OCI-LY7 (cell line): ENCODE data around the gene PAK3. TPM values are rescaled to one million over a fixed set of nuclear protein-coding genes. Genes with fewer than 3 reads are reported as not detected.

Source experiments
- BruUV-seq: library from RNA; stranded (reverse); fragments of 400-500 nt; replicated peaks from 2 replicates; lab custom pipeline; 2021; lab: Mats Ljungman, UMichigan
- CTCF ChIA-PET: fragments of 300-600 bp; sonication (Branson Sonifier 250); formaldehyde crosslinking; loops from one replicate; lab custom pipeline; 2022; ENCODE audit warnings: antibody characterized with exemption; ENCODE audit not compliant: unreplicated experiment; lab: Charles Lee
- POLR2A ChIA-PET: fragments of 300-600 bp; sonication (Branson Sonifier 250); formaldehyde crosslinking; loops from one replicate; lab custom pipeline; 2022; ENCODE audit warnings: antibody characterized with exemption; lab: Charles Lee
- DNase-seq: peaks from one replicate; pipeline ENCODE4 v3.0.0-alpha.2; 2015; ENCODE audit warnings: low spot score
- H2AFZ ChIP-seq: fragments of 200-600 bp; sonication (generic), shearing (Covaris generic); 2 replicates; pipeline ENCODE4 v1.6.1; 2014; ENCODE audit warnings: mild to moderate bottlenecking, antibody characterized with exemption, low read length, moderate library complexity
- H3K27ac ChIP-seq: fragments of 200-600 bp; sonication (generic); 2 replicates; pipeline ENCODE4 v1.5.1; 2014; ENCODE audit warnings: mixed run types, low read depth, mild to moderate bottlenecking, moderate library complexity, low read length, inconsistent platforms; ENCODE audit not compliant: poor library complexity, severe bottlenecking
- H3K36me3 ChIP-seq: fragments of 200-600 bp; sonication (generic); 2 replicates; pipeline ENCODE4 v1.6.1; 2014; ENCODE audit warnings: mild to moderate bottlenecking, antibody characterized with exemption, low read length, moderate library complexity, mixed read lengths; ENCODE audit not compliant: insufficient read depth
- H3K4me1 ChIP-seq: fragments of 200-600 bp; sonication (generic); 2 replicates; pipeline ENCODE4 v1.5.1; 2014; ENCODE audit warnings: mild to moderate bottlenecking, low read length; ENCODE audit not compliant: insufficient read depth, poor library complexity, severe bottlenecking
- H3K4me2 ChIP-seq: fragments of 200-600 bp; sonication (generic); 2 replicates; pipeline ENCODE4 v1.6.1; 2014; ENCODE audit warnings: mild to moderate bottlenecking, low read length
- H3K4me3 ChIP-seq: fragments of 200-600 bp; sonication (generic); 2 replicates; pipeline ENCODE4 v1.5.1; 2014; ENCODE audit warnings: mild to moderate bottlenecking, low read depth, low read length; ENCODE audit not compliant: poor library complexity, severe bottlenecking
- H3K79me2 ChIP-seq: fragments of 200-600 bp; sonication (generic); 2 replicates; pipeline ENCODE4 v1.6.1; 2016; ENCODE audit warnings: low read depth, mild to moderate bottlenecking, low read length, moderate library complexity, mixed read lengths; ENCODE audit not compliant: insufficient read depth
- H3K9me2 ChIP-seq: fragments of 200-600 bp; sonication (generic); 2 replicates; pipeline ENCODE4 v1.6.1; 2016; ENCODE audit warnings: mild to moderate bottlenecking, low read length, mixed read lengths; ENCODE audit not compliant: insufficient read depth
- H3K9me3 ChIP-seq: fragments of 200-600 bp; sonication (generic); 2 replicates; pipeline ENCODE4 v1.6.1; 2014; ENCODE audit warnings: mild to moderate bottlenecking, mixed run types, low read length, mixed read lengths
- H4K20me1 ChIP-seq: fragments of 200-600 bp; sonication (generic); 2 replicates; pipeline ENCODE4 v1.6.1; 2014; ENCODE audit warnings: mild to moderate bottlenecking, antibody characterized with exemption, low read length, moderate library complexity, mixed read lengths; ENCODE audit not compliant: insufficient read depth
- CTCF ChIP-seq: fragments of 200-600 bp; sonication (generic); conservative IDR thresholded peaks from 2 replicates; pipeline ENCODE4 v1.5.1; 2014; ENCODE audit warnings: mild to moderate bottlenecking, antibody characterized with exemption, low read length, moderate library complexity, mixed read lengths
- EZH2phosphoT487 ChIP-seq: fragments of 200-600 bp; sonication (generic); IDR thresholded peaks from 2 replicates; pipeline ENCODE4 v1.6.1; 2018; ENCODE audit warnings: low read depth, borderline replicate concordance, mild to moderate bottlenecking, mixed run types, antibody characterized with exemption, low read length, moderate library complexity, mixed read lengths
- intact Hi-C: fragments of 100-400 bp; cut with micrococcal nuclease; formaldehyde crosslinking; loops from one replicate; pipeline ENCODE4 v1.10.0; 2022; ENCODE audit not compliant: unreplicated experiment
- total RNA-seq, 2 experiments: library from RNA; depleted of rRNA in 1 of 2; stranded (reverse); fragments of >200 nt in 1 of 2; shearing (Covaris generic) in 1 of 2; gene quantifications; 2 replicates each; pipeline ENCODE4 v1.2.3, GENCODE V29; 2014 to 2022

Gene PAK3
- total RNA-seq, 2 experiments from 2014 or later: not detected

- H3K9me3 ChIP-seq: no peaks in the 10 kb centered on the region
- H3K27ac ChIP-seq: no peak overlapping the region
- no peaks in the 10 kb centered on the region for H3K4me1 ChIP-seq
- no TSS peak for BruUV-seq
- no peak overlapping the region for H3K4me2 ChIP-seq
- H3K9me2 ChIP-seq: no peaks in the 10 kb centered on the region
- no peak overlapping the region for H2AFZ ChIP-seq
- H3K36me3 ChIP-seq: no peaks in the 10 kb centered on the region
- no peaks in the 10 kb centered on the region for H3K79me2 ChIP-seq
- ChIA-PET CTCF (no interaction called here), POLR2A (interaction anchor here (0.7 kb wide), 1 partner anchor 122 kb away, joined by 3 read pairs; no protein-coding TSS in a partner anchor)
- no peak overlapping the region for H3K4me3 ChIP-seq
- no peak for DNase-seq
- H4K20me1 ChIP-seq: no peaks in the 10 kb centered on the region
- no peak for TF ChIP-seq CTCF
- TF ChIP-seq EZH2phosphoT487: no peak
- intact Hi-C loops: no loop called here
These were observed 5.5 kb upstream of the PAK3 start for GRCh38 chrX:111090458-111090857.

- Histone ChIP-seq H4K20me1 (no peaks in the 10 kb centered on the region), H3K79me2 (no peaks in the 10 kb centered on the region), H3K4me1 (no peaks in the 10 kb centered on the region), H3K36me3 (no peaks in the 10 kb centered on the region), H3K4me2 (no peak overlapping the region), H3K27ac (no peak overlapping the region), H3K4me3 (no peak overlapping the region), H2AFZ (no peak overlapping the region), H3K9me3 (no peaks in the 10 kb centered on the region), H3K9me2 (no peaks in the 10 kb centered on the region)
- POLR2A ChIA-PET: no interaction called here
- intact Hi-C loops: no loop called here
- CTCF ChIA-PET: no interaction called here
- BruUV-seq: no TSS peak
- peak; percentile 23 for DNase-seq
- peak; percentile 67 for TF ChIP-seq CTCF
- TF ChIP-seq EZH2phosphoT487: no peak
These were observed 2.9 kb downstream of the PAK3 start for GRCh38 chrX:111098874-111099273.

- POLR2A ChIA-PET: no interaction called here
These were observed 4.2 kb downstream of the PAK3 start for GRCh38 chrX:111100191-111100590.

More at GRCh38 chrX:111100191-111100590, 4.2 kb downstream of the PAK3 start:
- H3K9me2 ChIP-seq: no peaks in the 10 kb centered on the region
- H3K9me3 ChIP-seq: no peaks in the 10 kb centered on the region
- BruUV-seq: no TSS peak
- H4K20me1 ChIP-seq: no peaks in the 10 kb centered on the region
- intact Hi-C loops: no loop called here
- no peaks in the 10 kb centered on the region for H3K36me3 ChIP-seq
- H2AFZ ChIP-seq: no peak overlapping the region
- TF ChIP-seq EZH2phosphoT487: no peak
- TF ChIP-seq CTCF: peak; percentile 66
- H3K79me2 ChIP-seq: no peaks in the 10 kb centered on the region
- DNase-seq: peak; percentile 25
- CTCF ChIA-PET: no interaction called here
- H3K27ac ChIP-seq: no peak overlapping the region
- H3K4me1 ChIP-seq: no peaks in the 10 kb centered on the region
- no peak overlapping the region for H3K4me3 ChIP-seq
- no peak overlapping the region for H3K4me2 ChIP-seq
